Activated gamma-delta T cell treated with Interleukin-2 at 50 U/mL for 16 hours (primary cell): ENCODE measurements around the gene MIPOL1.
"Not testable (repeated sequence)": the region's sequence is repeated elsewhere in the genome, so short reads cannot be mapped to it uniquely, and the experiment has no call there.

Source experiments
- DNase-seq: peaks from one replicate; pipeline ENCODE4 v3.0.0-alpha.2; 2020

The MIPOL1 gene

DNA sequence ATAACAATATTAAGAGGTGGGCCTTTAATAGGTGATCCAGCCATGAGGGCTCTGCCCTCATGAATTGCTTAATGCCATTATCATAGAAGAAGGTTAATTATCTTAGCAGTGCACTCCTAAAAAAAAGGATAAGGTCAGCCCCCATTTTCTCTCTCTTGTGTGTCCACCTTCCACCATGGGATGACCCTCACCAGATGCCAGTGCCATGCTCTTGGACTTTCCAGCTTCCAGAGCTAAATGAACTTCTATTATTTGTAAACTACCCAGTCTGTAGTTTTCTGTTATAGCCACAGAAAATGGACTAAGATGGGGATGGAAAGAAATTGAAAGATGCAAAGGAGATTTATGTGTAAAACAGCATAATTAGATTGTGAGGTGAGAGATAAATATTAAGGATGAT lies 271.9 kb downstream of the MIPOL1 start:
- no peak for DNase-seq

DNA sequence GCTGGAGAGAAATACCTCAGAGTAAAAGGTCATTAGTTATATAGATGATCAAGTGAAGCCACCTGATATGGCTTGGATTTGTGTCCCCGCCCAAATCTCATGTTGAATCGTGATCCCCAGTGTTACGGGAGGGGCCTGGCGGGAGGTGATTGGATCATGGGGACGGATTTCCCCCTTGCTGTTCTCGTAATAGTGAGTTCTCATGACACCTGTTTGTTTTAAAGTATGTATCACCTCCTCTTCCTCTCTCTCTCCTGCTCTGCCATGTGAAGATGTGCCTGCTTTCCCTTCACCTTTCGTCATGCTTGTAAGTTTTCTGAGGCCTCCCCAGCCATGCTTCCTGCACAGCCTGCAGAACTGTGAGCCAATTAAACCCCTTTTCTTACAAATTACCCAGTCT lies 272.5 kb downstream of the MIPOL1 start:
- no peak for DNase-seq

DNA sequence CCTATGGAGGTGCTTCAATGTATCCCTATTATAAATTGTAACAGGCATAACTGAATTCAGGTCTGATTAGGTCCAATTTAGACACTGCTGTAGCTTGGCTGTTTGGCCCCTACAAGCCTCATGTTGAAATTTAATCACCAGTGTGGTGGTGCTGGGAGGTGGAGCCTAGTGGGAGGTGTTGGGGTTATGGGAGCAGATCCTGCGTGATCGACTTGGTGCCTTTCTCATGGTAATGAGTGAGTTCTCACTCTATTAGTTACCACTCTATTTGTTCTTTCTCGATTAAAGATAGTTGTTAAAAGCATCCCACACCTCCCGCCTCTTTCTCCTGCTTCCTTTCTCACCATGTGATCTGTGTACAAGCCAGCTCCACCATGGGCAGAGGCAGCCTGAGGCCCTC lies 275.2 kb downstream of the MIPOL1 start:
- DNase-seq, result no peak

DNA sequence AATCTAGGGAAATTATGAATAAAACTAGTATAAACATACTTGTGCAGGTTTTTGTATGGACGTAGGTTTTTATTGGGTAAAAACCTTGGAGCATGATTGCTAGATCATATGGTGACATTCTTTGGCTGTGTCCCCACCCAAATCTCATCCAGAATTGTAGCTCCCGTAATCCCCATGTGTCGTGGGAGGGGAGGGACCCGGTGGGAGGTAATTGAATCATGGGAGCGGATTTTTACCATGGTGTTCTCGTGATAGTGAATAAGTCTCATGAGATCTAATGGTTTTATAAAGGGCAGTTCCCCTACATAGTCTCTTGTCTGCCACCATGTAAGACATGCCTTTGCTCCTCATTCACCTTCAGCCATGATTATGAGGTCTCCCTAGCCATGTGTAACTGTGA lies 276.5 kb downstream of the MIPOL1 start:
- no peak for DNase-seq

DNA sequence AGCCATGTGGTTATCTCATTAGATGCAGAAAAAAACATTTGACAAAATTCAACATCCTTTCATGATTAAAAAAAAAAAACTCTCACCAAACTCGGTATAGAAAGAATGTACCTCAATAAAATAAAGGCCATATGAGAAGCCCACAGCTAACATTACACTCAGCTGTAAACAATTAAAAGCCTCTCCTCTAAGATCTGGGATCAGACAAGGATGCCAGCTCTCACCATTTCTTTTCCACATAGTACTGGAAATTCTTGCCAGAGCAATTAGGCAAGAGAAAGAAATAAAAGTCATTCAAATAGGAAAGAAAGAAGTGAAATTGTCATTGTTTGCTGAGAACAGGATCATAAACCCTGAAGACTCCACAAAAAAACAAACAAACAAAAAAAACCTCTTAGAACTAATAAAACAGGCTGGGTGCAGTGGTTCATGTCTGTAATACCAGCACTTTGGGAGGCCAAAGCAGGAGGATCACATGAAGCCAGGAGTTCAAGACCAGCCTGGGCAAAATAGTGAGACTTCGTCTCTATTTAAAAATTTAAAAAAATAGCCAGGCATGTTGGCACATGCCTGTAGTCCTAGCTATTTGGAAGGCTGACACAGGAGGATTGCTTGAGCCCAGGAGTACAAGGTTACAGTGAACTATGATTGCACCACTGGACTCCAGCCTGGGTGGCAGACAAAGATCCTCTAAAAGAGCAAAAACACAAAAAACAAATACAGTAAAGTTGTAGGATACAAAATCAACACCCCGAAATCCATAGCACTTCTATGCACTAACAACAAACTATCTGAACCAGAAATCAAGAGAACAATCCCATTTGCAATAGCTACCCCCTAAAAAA lies 282.9 kb downstream of the MIPOL1 start:
- DNase-seq, result no peak

DNA sequence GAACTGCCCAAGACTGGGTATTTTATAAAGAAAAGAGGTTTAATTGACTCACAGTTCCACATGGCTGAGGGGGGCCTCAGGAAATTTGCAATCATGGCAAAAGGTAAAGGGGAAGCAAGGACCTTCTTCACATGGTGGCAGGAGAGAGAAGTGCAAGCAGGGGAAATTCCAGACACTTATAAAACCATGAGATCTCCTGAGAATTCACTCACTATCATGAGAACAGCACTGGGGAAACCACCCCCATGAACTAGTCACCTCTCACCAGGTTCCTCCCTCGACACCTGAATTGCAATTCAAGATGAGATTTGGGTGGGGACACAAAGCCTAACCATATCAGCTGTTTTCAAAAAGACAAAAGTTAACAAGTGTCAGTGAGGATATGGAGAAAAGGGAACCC lies 284.7 kb downstream of the MIPOL1 start:
- no peak for DNase-seq

DNA sequence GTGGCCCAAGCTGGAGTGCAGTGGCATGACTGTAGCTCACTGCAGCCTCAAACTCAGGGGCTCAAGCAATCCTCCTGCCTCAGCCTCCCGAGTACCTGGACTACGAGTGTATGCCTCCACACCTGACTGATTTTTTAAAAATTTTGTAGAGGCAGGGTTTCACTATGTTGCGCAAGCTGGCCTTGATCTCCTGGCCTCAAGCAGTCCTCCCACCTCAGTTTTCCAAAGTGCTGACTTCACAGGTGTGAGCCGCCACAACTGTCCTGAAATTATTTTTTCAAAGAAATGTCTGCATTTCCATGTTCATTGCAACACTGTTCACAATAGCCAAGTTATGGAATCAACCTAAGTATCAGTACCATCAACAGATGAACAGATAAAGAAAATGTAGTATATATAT lies 285.9 kb downstream of the MIPOL1 start:
- DNase-seq, result no peak

DNA sequence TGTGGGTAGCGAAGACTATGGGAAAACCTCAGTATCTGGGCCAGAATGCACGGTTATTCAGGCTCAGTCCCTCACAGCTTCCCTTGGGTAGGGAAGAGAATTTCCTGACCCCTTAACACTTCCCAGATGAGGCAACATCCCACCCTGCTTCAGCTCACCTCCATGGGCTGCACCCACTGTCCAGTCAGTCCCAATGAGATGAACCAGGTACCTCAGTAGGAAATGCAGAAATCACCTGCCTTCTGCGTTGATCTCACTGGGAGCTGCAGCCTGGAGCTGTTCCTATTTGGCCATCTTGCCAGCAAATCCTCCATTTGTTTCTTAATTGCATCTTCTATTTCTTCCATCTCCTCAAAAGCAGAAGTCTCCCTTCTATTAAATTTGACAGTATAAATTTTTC lies 292.9 kb downstream of the MIPOL1 start:
- DNase-seq, result no peak

DNA sequence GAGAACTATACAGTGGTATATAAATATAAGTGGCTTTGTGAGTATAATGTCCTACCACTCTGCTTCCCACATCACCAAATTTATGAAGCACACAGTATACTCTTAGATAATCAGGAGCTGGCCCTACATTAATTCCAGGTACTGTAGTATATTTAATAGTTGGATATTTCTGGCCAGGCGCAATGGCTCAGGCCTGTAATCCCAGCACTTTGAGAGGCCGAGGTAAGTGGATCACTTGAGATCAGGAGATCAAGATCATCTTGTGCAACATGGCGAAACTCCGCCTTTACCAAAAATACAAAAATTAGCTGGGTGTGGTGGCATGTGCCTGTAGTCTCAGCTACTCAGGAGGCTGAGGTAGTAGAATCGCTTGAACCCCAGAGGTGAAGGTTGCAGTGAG lies 293.3 kb downstream of the MIPOL1 start:
- no peak for DNase-seq

DNA sequence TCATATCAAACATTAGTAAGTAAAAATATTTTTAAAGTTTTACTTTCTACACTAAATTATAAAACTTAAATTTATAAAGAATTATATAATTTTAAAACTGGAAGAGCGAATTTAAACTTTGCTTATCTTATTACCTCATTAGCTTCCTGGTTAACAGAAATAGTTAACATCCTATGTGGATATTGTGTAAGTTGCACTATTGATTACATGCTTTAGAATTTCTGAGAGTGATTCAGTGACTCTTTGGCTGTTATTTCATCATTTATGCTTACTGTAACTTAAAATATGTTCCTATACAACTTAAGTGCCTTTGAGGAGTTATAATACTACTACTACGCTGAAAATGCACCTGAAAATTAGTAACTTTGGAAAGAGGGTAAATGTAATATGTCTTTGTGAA lies 295.9 kb downstream of the MIPOL1 start:
- no peak for DNase-seq

DNA sequence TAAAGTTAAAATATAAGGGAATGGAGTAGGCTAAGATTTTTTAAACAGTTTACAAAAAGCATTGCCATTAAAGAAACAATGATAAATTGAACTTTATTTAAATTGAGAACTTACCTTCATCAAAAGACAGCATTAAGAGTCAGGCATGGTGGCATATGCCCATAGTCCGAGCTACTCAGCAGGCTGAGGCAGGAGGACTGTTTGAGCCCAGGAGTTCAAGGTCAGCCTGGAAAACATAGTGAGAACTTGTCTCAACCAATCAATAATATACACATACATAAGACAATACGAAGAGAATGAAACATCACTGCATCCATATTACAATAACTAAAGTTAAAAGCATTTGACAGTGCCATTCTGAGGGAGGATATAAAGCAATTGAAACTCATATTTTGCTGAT lies 299.7 kb downstream of the MIPOL1 start:
- no peak for DNase-seq

DNA sequence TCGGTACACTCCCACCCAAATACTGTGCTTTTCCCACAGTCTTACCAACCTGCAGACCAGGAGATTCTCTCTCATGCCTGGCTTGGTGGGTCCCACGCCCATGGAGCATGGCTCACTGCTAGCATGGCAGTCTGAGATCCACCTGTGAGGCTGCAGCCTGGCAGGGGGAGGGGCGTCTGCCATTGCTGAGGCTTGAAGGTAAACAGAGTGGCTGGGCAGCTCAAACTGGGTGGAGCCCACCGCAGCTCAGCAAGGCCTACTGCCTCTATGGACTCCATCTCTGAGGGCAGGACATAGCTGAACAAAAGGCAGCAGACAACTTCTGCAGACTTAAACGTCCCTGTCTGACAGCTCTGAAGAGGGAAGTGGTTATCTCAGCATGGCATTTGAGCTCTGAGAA lies 304.1 kb downstream of the MIPOL1 start:
- DNase-seq, result no peak

DNA sequence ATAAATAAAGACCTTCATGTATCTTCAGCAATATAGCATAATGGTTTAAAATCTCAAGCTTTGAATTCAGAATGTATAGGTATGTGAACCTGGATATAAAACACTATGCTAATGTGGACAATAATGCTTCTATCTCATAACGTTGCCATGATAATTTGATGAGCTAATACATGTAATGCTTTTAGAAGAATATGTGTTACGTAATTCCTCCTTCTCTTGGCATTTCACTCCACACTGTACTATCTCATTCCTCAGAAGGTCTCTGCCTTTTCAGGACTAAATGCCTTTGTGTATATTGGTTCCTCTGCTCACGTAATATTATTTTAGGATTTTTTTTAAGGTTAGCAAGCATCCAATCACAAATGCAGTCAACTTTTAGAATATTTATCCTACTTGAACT lies 310.8 kb downstream of the MIPOL1 start:
- DNase-seq, result no peak

DNA sequence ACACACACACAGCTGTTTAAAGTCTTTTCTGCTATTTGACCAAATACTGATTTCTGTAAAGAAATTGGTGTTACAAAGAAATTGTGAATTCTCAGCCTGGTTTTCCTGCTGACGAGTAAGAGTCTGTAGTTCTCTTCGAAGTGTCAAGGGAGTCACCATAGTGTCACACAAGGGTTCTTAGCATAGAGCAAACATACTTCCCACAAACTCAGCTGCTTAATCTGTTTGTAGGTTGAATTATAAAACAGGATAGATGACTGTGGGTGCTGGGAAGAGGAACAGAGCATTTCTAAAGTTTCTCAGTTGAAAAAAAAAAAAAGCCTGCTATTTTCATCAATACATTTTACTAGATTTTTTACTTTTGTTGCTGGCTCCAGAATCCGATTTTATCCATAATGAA lies 314.4 kb downstream of the MIPOL1 start:
- no peak for DNase-seq

DNA sequence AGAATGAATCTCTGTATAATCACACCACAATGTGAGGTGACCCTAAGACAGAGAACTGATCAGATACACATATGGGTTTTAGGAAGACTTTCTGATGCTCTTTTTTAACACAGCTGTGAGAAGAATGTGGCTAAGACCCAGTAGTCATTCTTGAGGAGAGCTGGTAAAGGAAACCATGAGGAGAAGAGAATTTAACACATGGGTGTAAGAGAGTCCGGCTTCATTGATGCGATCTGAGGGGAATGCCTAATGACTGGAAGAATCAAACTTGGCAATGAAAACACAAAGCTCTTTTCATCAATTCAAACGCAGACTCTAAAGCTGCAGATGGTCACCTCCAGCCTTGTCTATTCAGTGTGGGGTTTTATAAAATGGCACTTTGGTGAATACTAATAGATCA lies 318.0 kb downstream of the MIPOL1 start:
- no peak for DNase-seq

DNA sequence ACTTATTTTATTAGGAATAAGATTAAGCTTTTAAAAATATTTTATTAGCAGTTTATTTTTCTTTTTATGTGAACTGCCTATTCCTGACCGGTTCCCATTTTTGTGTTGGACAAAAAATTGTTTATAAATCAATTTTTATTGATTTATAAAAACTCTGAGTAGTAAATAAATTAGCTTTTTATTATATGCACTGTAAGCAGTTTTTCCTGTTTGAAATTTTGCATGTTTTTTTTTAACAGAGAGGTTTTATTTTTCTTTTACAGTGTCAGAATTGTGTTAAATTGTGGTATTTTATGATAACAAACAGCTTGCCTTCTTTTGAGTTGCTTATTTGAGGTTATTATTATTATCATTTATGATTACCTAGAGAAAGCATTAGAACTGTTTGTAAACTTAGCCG lies 329.3 kb downstream of the MIPOL1 start:
- no peak for DNase-seq

DNA sequence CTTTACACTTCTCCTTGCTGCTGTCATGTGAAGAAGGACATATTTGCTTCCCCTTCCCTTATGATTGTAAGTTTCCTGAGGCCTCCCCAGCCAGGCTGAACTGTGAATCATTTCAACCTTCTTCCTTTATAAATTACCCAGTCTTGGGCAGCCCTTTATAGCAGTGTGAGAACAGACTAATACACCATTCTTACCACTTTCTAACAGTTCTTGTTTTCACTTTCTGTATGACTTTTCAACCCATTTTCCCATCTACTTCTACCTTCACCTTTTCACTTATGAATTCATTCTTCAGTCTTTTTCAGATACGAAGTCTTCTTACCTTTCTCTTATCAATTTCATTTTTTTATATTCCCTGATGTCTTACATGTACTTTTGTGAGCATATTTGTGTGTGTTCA lies 342.3 kb downstream of the MIPOL1 start:
- no peak for DNase-seq

DNA sequence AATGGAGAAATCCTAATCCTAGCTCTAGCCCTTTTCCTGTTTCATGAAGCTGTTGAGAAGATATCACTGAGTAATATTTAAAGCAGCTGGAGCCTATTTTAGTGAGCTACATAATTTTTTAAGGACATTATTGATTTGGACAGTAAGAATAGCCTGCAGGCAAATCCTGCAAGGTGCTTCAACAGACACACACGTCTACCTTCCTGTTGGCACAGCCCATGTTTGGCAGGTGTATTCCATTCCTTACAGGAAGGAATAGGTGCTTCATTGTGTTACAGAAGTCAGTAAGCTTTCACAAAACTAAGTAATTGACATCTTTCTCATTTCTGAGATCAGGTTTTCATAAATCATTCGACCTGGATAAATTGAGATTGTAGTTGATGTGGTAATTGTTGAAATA lies 346.7 kb downstream of the MIPOL1 start:
- no peak for DNase-seq

DNA sequence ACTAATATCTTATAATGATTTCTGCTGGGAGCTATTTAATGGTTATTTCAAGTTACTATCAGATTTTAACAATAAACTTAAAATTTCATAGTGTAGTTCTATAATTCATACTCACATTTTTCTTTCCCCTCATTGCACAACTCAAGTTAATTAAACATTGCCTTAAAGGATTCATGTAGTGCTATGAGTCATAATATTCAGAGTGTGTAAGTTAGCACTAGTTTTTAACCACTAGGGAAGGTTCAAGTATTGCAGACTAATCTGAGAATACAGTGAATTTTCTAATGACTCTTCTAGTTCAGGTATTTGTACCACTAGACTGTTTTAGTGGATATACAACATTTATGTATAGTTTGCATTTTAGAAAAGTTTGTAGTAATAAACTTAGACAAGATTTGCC lies 347.4 kb downstream of the MIPOL1 start:
- no peak for DNase-seq

DNA sequence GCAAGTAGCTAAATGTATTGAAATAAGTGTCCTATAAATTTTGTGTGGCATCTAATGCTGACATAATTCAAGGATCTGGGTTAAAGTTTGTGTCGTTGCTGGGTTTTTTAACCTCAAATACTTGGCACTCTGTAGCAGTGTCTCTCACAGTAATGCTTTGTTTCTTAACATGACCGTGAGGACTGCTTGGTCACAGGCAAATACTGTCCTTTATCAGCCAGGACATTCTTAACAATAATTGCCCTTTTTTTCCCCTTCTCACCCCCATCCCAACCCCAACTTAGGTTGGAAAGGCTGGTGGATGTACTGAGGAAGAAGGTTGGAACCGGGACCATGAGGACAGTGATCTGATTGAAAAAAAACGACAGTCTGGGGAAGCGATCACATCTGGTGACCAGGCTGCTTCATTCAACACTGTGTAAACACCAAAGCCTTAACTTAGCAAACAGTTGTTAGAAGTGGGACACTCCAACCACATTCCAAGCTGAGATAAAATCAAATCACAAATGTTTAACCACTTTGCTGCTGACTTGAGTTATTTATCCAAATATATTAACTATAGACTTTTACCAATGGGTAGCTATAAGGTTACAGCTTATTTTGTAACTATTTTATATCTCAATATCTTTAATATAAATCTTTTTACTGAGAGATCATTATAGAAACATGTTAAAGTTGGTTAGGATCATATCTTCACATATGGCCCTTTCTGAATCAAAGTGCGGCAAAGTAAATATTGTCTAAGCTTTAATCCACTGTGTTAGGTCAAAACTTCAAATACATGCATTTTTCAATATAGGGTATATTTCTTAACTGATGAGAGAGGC lies 349.1 kb downstream of the MIPOL1 start:
- no peak for DNase-seq

DNA sequence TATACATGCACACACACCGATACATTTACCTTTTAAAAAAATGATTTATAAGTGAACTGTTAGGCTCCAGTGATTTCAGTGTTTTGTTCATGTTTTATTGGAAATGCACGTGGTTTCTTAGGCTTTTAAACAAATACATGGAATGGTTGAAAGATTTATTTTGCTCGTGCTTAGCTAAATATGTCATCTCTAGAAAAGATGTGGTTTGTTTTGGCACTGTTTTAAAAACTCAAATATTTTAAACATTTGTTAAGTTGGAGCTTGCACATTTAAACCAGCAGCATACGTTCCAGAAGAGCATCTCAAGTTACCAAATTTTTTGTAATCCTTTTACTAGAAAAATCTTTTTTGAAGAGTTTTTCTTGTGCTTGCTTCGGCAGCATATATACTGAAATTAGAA lies 352.8 kb downstream of the MIPOL1 start:
- no peak for DNase-seq

DNA sequence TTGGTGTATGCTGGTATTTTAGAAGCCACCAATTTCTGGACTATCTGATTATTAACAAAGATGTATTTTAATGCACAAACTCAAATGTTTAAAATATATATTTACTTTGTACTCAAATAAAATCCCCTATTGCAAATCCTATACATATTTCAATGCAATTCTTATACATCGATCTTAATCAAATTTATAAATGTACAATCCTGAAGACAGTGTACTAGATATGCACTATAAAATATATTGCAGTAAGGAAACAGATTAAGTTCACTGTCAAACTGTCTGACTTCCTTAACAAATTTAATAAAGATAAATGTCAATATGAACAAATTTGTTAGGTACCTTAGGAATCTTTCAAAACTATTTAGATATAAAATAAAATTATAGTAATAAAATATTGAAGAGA lies 353.4 kb downstream of the MIPOL1 start:
- DNase-seq, result no peak

DNA sequence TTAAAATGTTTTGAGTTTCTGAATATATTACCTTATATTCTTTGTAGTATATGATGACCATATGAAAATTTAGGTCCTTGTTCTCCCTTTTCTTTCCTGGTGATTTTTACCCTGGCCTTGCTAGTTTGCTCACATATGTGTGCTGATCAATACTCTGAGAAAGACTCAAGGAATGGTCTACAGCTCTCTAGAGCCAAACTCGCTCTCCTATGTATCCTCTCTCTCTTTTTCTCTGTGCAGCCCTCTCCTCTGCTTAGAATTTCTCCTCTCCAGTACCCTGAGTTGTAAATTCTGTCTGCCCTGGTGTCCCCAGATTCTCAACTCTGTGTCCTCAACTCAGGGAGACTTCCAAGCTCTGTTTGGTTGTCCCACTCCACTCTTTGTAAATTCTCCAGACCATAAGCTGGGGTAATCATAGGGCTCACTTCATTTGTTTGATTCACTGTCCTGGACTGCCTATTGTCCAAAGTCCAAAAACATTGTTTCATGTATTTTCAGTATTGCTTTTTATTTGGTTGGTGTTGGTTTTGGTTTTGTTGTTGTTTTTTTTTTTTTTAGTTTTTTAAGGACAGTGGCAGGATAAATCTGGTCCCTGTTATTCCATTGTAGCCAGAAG lies 356.3 kb downstream of the MIPOL1 start:
- no peak for DNase-seq

DNA sequence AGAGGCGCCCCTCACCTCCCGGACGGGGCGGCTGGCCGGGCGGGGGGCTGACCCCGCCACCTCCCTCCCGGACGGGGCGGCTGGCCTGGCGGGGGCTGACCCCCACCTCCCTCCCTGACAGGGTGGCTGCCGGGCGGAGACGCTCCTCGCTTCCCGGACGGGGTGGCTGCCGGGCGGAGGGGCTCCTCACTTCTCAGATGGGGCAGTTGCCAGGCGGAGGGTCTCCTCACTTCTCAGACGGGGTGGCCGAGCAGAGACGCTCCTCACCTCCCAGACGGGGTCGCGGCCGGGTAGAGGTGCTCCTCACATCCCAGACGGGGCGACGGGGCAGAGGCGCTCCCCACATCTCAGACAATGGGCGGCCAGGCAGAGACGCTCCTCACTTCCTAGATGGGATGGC lies 357.9 kb downstream of the MIPOL1 start:
- not testable (repeated sequence) for DNase-seq
